ENCODE measurements around the gene PDPR.
"Not testable (repeated sequence)": the region's sequence is repeated elsewhere in the genome, so short reads cannot be mapped to it uniquely, and the experiment has no call there.

Gene PDPR

GRCh38 chr16:70196683-70197300, 82.7 kb downstream of the PDPR start:
- DNase-seq (ENCODE audit: low read depth, low spot score); H3K9me3 ChIP-seq (ENCODE audit: control insufficient read depth, insufficient read depth, low read length); H3K4me3 ChIP-seq (ENCODE audit: low read length); H3K27me3 ChIP-seq (ENCODE audit: control insufficient read depth, insufficient read depth, low read length); H3K4me1 ChIP-seq (ENCODE audit: control insufficient read depth, insufficient read depth, low read length); H3K27ac ChIP-seq (ENCODE audit: low read length); H3K36me3 ChIP-seq (ENCODE audit: control insufficient read depth, insufficient read depth, low read length): not testable (repeated sequence)
- no CpG with 5 or more reads among the region's 12 CpGs for WGBS (ENCODE audit: insufficient coverage, insufficient read length)

- H3K9me3 ChIP-seq (ENCODE audit: control insufficient read depth, insufficient read depth, low read length); H3K4me1 ChIP-seq (ENCODE audit: control insufficient read depth, insufficient read depth, low read length); DNase-seq (ENCODE audit: low read depth, low spot score); H3K4me3 ChIP-seq (ENCODE audit: low read length); H3K27me3 ChIP-seq (ENCODE audit: control insufficient read depth, insufficient read depth, low read length); H3K27ac ChIP-seq (ENCODE audit: low read length); H3K36me3 ChIP-seq (ENCODE audit: control insufficient read depth, insufficient read depth, low read length): not testable (repeated sequence)
- no CpG with 5 or more reads among the region's 7 CpGs for WGBS (ENCODE audit: insufficient coverage, insufficient read length)
Measured at GRCh38 chr16:70197611-70198010, 83.5 kb downstream of the PDPR start.

GRCh38 chr16:70198230-70198629, 84.1 kb downstream of the PDPR start:
- H3K9me3 ChIP-seq (ENCODE audit: control insufficient read depth, insufficient read depth, low read length); H3K4me3 ChIP-seq (ENCODE audit: low read length); H3K27me3 ChIP-seq (ENCODE audit: control insufficient read depth, insufficient read depth, low read length); H3K36me3 ChIP-seq (ENCODE audit: control insufficient read depth, insufficient read depth, low read length); H3K4me1 ChIP-seq (ENCODE audit: control insufficient read depth, insufficient read depth, low read length); DNase-seq (ENCODE audit: low read depth, low spot score); H3K27ac ChIP-seq (ENCODE audit: low read length): not testable (repeated sequence)
- WGBS (ENCODE audit: insufficient coverage, insufficient read length) = no CpG with 5 or more reads among the region's 9 CpGs

GRCh38 chr16:70198666-70199065, 84.5 kb downstream of the PDPR start:
- H3K27ac ChIP-seq (ENCODE audit: low read length); DNase-seq (ENCODE audit: low read depth, low spot score); H3K4me3 ChIP-seq (ENCODE audit: low read length); H3K36me3 ChIP-seq (ENCODE audit: control insufficient read depth, insufficient read depth, low read length); H3K4me1 ChIP-seq (ENCODE audit: control insufficient read depth, insufficient read depth, low read length); H3K9me3 ChIP-seq (ENCODE audit: control insufficient read depth, insufficient read depth, low read length); H3K27me3 ChIP-seq (ENCODE audit: control insufficient read depth, insufficient read depth, low read length): not testable (repeated sequence)
- no CpG with 5 or more reads among the region's 3 CpGs for WGBS (ENCODE audit: insufficient coverage, insufficient read length)

- not testable (repeated sequence) for H3K9me3 ChIP-seq (ENCODE audit: control insufficient read depth, insufficient read depth, low read length); H3K27ac ChIP-seq (ENCODE audit: low read length); H3K27me3 ChIP-seq (ENCODE audit: control insufficient read depth, insufficient read depth, low read length); H3K36me3 ChIP-seq (ENCODE audit: control insufficient read depth, insufficient read depth, low read length); H3K4me3 ChIP-seq (ENCODE audit: low read length); DNase-seq (ENCODE audit: low read depth, low spot score); H3K4me1 ChIP-seq (ENCODE audit: control insufficient read depth, insufficient read depth, low read length)
- no CpG with 5 or more reads among the region's 9 CpGs for WGBS (ENCODE audit: insufficient coverage, insufficient read length)
Measured at GRCh38 chr16:70199170-70199569, 85.0 kb downstream of the PDPR start.

- WGBS (ENCODE audit: insufficient coverage, insufficient read length) = no CpG with 5 or more reads among the region's 8 CpGs
- not testable (repeated sequence) for H3K27ac ChIP-seq (ENCODE audit: low read length); DNase-seq (ENCODE audit: low read depth, low spot score); H3K36me3 ChIP-seq (ENCODE audit: control insufficient read depth, insufficient read depth, low read length); H3K9me3 ChIP-seq (ENCODE audit: control insufficient read depth, insufficient read depth, low read length); H3K4me3 ChIP-seq (ENCODE audit: low read length); H3K4me1 ChIP-seq (ENCODE audit: control insufficient read depth, insufficient read depth, low read length); H3K27me3 ChIP-seq (ENCODE audit: control insufficient read depth, insufficient read depth, low read length)
Measured at GRCh38 chr16:70200063-70200462, 85.9 kb downstream of the PDPR start.

- H3K36me3 ChIP-seq (ENCODE audit: control insufficient read depth, insufficient read depth, low read length); H3K4me3 ChIP-seq (ENCODE audit: low read length); H3K4me1 ChIP-seq (ENCODE audit: control insufficient read depth, insufficient read depth, low read length); H3K27me3 ChIP-seq (ENCODE audit: control insufficient read depth, insufficient read depth, low read length); H3K9me3 ChIP-seq (ENCODE audit: control insufficient read depth, insufficient read depth, low read length); H3K27ac ChIP-seq (ENCODE audit: low read length); DNase-seq (ENCODE audit: low read depth, low spot score): not testable (repeated sequence)
- no CpG with 5 or more reads among the region's 7 CpGs for WGBS (ENCODE audit: insufficient coverage, insufficient read length)
Measured at GRCh38 chr16:70203508-70203907, 89.4 kb downstream of the PDPR start.

- not testable (repeated sequence) for H3K4me1 ChIP-seq (ENCODE audit: control insufficient read depth, insufficient read depth, low read length); H3K36me3 ChIP-seq (ENCODE audit: control insufficient read depth, insufficient read depth, low read length); DNase-seq (ENCODE audit: low read depth, low spot score); H3K27me3 ChIP-seq (ENCODE audit: control insufficient read depth, insufficient read depth, low read length); H3K4me3 ChIP-seq (ENCODE audit: low read length); H3K9me3 ChIP-seq (ENCODE audit: control insufficient read depth, insufficient read depth, low read length); H3K27ac ChIP-seq (ENCODE audit: low read length)
- no CpG with 5 or more reads among the region's 29 CpGs for WGBS (ENCODE audit: insufficient coverage, insufficient read length)
Measured at GRCh38 chr16:70204010-70204409, 89.9 kb downstream of the PDPR start.

GRCh38 chr16:70204668-70205405, 90.7 kb downstream of the PDPR start:
- H3K27me3 ChIP-seq (ENCODE audit: control insufficient read depth, insufficient read depth, low read length); H3K4me1 ChIP-seq (ENCODE audit: control insufficient read depth, insufficient read depth, low read length); H3K9me3 ChIP-seq (ENCODE audit: control insufficient read depth, insufficient read depth, low read length); H3K27ac ChIP-seq (ENCODE audit: low read length); H3K36me3 ChIP-seq (ENCODE audit: control insufficient read depth, insufficient read depth, low read length); DNase-seq (ENCODE audit: low read depth, low spot score); H3K4me3 ChIP-seq (ENCODE audit: low read length): not testable (repeated sequence)
- no CpG with 5 or more reads among the region's 46 CpGs for WGBS (ENCODE audit: insufficient coverage, insufficient read length)

GRCh38 chr16:70206382-70206781, 92.2 kb downstream of the PDPR start:
- H3K36me3 ChIP-seq (ENCODE audit: control insufficient read depth, insufficient read depth, low read length); H3K9me3 ChIP-seq (ENCODE audit: control insufficient read depth, insufficient read depth, low read length); H3K4me1 ChIP-seq (ENCODE audit: control insufficient read depth, insufficient read depth, low read length); H3K4me3 ChIP-seq (ENCODE audit: low read length); DNase-seq (ENCODE audit: low read depth, low spot score); H3K27ac ChIP-seq (ENCODE audit: low read length); H3K27me3 ChIP-seq (ENCODE audit: control insufficient read depth, insufficient read depth, low read length): not testable (repeated sequence)
- WGBS (ENCODE audit: insufficient coverage, insufficient read length) = no CpG with 5 or more reads among the region's 6 CpGs

All from iPS DF 6.9 (cell line).